Stimulated activated CD8-positive, alpha-beta memory T cell treated with anti-CD3 and anti-CD28 coated beads, Interleukin-4, amount 100 ng/mL, for 24 hours (primary cell): ENCODE data around the gene AXIN2.

Experiments used
- DNase-seq: peaks from one replicate; pipeline ENCODE4 v3.0.0-alpha.2; 2020; ENCODE audit warnings: low read depth

AXIN2 gene

DNA sequence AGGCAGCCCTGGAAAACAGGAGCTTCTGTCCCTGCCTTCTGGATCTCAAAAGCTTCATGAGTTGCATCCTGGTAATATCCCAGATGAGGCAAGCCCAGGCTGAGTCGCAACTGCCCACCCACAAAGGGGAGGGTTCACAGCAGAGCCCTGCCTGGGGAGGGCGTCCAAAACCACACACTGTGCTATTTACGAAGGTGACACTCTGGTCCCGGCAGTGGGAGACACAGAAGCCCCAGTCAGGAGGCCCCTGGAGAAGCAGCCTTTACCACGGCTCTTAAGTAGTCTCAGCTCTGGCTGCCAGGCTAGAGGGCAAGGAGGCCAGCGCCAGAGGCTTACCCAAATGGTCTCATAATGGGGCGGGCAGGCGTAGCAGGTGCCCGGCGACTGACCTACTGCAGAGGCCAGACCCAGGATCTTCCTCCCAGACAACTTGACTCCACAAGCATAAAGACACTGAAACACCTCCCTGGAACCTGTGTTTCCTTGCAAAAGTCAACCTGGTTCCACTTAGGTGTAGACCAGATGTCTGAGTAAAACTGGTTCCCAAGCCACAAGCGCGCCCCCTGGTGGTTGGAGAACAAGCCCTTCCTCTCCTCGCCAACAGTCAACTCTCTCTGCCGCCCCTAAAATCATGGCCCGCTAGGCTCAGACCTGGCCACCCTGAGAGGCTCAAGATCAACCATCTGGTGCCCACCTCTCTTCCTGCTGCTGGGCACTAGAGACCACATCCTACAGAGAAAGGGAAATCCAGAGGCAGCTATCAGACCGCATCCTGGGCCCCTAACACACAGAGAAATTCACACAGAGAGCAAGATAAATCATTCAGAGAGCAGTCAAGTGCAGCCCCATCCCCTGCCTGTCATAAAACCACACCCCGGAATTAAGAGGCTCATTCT is 5.2 kb downstream of the AXIN2 start:
- peak; percentile 84 for DNase-seq

DNA sequence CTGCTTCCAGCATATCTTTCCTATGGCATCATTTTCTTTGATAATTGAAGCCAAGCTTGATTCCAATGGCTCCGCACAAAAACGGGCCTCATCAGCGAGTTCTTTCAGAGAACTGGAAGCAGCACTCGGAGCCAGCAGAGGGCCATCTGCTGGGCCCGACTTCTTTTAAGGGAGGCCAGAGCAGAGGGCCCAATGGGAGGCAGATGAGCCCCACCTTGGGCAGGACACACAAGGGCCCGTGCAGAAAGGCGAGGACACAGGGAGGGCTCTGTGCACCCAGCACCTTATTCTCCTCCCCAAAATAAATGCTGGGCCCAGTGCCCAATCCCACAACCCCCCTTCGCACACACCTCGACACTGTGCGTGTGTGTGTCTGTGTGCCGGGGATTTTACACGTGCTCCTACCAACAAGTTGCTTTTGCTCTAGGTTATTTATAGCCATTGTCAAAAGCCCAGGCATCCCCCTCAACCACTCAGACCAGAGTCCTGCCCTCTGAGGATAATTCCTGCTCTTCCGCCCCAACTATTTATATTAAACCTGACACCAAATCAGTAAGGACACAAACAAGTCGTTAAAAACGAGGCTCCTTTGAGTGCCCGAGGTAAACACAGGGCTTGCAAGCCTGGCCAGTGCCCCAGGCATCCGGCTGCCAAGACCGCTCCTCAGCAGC is 6.8 kb downstream of the AXIN2 start:
- DNase-seq, result no peak

DNA sequence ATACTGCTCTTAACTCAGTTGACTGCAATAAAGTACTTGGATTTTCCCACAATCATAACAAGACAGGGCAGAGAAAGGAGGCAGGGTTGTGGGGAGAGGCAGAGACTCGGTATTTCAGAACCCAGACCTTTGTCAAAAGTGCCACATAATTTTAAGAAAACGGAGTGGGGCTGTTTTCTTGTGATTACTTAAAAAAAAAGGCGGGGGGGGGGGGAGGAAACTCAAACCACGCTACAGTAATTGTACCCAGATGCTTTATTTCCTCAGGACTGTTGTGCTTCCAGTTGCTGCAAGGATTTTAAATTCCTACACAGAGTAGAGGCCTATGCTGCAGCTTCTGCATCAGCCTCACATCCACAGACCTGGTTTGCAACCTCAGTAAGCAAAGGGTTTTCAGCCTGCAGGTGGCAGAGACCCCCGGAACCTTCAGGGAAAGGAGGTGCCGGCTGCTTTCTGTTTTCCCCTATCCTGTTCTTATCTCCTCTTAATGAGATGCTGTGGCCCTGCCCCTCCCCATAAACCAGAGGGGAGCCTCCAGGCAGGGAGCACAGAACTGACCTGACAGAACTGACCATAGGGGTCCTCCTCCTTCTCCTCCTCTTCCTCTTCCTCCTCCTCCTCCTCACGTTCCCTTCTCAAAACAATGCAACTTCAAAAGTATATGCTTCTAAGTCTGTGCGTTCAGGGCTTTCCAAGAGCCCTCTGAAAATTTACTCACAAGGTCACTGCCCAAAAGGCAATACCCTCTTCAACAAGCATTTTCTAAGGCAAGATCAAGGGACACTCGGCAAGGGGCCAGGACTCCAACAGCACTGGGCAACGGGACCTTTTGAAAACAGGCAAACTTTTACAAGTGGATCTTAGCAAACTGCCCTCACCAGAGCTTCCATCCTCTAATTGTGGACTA is 7.5 kb downstream of the AXIN2 start:
- DNase-seq, result no peak

DNA sequence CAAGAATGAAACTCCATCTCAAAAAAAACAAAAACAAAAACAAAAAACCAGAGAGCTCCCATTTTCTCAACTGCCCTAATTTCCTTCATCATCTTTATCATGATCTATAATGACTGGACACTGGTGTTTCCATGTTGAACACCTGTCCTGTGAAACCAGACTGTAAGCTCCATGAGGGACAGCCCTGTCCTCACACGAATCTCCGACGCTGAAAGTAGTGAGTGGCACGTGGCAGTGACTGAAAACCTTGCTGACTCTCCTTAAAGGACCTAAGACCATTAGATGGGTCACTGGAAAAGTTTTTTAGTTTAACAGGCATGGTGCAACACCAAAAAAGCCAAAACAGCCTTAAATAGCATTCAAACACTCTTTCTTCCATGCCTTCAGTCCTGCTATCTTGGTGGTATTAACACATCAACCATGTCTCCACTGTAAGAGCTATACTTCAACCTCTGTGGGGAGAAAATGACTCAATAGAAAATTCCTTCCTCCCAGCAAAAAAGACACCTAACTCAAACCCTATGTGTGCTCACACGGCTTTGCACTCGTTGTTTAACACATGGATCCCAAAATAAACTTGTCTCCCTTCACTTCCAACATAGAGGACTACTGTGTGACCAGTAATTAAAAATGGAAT is 8.3 kb downstream of the AXIN2 start:
- DNase-seq, result no peak

DNA sequence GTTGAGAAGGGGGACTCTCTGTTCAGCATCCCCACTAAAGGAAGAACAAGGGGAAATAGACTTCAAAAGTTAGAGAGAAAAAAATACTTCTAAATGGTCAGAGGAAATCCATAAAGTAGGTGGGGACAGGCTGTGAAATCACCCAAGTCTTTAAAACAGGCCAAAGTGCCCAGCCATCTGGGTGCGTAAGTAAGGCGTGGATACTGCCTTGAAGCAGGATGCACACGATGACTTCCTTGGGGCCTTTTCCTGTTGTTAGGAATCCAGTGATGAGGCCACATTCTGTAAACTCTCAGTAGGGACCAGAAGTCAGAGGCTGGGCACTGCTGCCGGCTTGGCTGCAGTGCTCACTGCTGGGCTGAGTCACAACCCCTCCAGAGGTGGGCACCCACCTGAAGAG is 9.2 kb downstream of the AXIN2 start:
- no peak for DNase-seq

DNA sequence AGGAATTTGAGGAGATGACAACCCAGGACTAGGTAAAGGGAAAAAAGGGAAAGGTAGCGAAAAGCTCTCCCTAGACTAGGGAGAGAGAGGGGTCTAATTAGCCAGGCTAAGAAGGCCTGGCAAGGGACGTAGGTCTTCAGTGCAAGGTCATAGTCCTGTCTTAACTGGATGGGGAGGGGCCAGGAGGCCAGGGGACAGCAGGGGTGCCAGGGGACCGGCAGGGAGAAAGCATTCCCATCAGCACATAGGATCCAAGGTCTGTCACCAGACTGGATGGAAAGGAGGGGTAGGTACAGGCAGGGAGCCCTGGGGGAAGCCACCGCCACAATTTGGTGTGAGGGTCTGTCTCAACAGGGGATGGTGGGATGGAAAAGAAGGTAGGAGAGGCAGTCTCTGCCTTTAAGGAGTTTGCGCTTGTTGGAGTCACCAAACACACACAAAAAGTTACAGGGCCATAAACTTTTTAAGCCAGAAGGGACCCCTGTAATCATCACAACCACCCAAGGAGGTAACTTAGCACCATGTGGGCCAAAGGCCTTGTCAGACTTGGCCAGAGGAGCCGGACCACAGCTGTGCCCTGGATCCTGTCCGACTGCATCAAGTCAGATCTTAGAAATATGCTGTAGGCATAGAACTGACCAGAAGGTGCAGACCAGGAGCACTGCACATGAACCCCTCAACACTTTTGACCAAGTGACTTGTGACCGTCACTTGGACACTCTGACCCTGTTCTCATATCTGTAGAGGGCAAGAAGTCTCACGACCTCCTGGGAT is 10.0 kb downstream of the AXIN2 start:
- no peak for DNase-seq

DNA sequence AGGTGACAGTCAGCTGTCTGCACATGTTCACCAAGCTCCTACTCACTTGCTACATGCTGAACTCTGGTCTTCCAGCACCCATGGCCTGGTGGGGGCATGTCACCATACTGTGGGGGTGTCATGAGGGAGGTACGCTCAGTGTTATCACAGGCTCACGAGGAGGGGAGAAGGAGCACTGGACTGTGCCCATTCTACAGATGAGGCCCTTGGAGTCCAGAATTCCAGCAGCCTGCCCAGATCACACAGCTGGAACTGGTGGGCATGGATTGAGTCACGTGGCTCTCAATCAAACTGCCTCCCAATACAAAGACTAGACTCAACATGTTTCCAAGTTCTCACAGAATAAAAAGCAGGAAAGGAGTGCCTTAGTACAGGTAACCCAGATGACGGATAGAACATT is 10.7 kb downstream of the AXIN2 start:
- DNase-seq, result no peak

DNA sequence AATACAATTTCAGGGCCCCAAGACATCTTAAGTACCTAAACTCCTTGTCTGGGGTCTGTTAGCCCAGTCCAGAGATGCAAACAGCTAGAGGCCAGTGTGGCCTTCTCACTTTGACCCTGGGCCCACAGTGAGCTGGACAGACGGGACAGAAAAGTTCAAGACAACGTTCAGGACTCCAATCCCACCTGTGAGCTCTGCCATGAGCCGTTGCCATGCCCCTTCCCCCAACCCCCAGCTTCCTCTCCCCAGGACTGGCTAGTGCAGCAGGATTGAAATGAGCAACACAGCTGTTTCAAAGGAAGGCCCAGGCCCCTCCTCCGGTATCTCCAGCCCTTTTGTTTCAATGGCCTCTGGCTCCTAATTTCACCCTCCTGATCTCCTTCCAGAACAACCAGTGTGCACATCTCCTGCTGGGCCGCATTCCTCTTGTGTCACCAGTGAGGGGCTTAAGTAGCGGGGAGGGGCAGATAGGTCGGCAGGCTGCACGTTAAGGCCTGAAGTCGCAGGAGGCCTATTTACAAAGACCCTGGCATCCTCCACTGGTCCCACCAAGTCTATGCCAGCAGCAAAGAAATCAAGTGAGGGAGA is 11.3 kb downstream of the AXIN2 start:
- no peak for DNase-seq

DNA sequence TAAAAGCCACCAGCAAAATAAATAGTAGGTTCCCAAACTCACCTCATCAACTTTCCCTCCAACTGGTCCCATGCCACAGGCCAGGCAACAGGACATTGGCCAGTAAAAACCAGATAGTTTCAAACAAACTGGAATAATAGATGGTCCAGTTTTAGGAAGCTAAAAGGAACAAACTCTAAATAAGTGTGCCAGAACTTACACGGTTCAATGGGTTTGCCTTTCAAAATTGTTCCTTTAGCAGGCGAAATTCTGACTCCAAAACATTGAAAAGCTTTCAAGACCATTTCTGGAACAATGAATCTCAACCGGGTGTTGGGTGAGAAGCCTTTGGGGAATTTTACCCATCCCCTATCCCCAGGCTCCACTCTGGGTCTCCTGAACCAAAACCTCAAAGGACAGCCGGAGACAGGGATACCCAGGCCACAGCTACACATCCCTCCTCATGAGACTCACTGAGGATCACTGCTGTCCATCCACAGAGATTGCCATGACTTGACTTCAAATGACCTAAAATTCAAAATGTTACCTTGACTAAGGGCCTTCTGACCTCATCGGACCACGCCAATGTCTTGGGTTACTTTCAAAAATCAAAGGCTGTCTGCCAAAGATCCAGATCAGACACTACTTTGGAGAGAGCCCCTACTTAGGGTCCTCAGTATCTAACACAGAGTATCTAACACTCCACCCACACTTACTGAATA is 13.0 kb downstream of the AXIN2 start:
- DNase-seq, result no peak

DNA sequence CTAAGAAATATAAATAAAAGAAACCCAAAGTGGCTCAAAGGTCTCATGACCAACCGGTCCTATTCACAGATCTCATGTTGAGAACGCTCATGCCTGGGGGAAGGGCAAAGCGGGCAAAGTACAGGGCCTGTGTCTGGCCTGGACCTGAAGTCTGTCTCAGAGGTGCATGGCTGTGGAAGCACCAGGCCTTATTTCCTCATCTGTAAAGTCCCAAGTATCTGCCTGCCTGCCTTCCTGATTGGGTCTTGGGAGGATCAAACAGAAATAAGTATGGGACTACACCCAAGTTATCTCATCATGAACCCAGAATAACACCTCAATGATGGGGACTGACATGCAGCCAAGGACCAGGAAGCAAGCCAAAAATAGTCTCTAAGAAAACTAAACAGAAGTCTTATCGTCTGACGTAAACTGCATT is 14.2 kb downstream of the AXIN2 start:
- no peak for DNase-seq

DNA sequence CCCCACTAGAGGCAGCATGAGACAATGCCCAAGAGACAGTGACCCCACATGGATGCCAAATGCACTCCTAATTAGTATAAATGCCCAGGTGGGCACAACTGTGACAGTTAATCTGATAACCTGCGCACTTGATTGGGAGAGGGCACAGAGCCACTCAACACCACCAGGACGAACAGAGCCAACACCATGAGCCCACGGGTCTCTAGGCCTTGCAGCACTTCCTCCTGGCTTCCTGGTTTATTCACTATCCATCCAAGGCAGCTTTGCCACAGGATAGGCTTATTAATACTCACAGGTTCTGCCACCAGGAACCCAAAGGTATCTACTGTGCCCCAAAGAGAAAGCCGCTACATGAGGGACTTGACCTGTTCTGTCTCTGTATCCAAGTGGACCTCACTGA is 14.9 kb downstream of the AXIN2 start:
- DNase-seq, result no peak

DNA sequence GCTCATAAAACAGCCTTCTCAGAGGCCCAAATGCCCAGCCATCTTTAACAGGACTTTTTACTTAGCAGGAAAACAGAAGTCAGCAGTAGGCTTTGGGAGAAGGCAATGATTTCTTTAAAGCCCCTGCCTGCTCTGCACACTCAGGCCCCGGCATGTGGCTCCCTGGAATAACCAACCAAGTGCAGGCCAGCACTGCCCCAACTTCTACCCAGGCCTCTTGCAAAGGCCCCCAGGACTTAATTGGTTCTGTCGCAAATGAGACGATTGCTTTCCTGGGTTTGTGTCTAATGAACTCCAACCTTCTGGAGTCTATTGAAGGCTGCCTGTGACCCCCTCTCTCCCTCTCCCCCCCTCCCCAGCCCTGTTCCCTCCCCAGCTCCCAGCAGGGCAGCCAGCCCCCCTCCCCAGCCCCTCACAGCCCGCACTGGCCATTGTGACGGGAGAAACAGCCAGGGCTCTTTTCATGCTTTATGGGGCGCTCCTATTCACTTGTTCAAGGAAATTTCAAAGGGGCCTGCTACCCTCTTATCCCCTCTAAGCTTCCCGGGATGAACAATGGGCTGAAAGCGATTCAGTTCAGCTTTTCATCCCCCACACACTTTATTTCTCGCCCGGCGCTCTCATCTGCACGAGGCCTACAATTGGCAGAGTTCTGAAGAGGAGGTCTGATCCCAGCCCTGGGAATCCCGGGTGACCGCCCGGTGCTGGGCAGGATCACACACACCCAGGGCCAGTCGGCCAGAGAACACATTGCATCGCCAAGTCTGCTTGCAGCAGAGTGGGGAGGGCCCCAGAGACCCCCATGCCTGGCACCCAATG is 15.5 kb downstream of the AXIN2 start:
- no peak for DNase-seq

DNA sequence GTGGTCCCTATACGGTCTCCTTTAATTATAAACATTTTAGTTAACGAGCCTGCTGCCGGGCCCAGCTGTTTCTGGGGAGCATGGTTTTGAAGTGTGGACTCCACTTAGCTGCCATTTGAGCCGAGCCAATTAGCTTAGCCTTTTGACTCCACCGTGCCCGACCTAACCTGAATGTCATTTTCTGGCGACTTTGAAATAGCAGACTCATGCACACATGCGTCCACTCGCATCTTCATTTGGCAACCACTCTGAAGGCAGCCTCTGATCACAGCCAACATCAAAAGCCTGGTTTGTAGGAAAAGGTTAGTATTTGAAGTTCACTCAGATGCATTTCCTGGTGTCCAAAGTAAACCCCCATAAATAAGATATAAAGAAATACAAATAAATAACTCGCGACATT is 16.8 kb downstream of the AXIN2 start:
- DNase-seq, result no peak

DNA sequence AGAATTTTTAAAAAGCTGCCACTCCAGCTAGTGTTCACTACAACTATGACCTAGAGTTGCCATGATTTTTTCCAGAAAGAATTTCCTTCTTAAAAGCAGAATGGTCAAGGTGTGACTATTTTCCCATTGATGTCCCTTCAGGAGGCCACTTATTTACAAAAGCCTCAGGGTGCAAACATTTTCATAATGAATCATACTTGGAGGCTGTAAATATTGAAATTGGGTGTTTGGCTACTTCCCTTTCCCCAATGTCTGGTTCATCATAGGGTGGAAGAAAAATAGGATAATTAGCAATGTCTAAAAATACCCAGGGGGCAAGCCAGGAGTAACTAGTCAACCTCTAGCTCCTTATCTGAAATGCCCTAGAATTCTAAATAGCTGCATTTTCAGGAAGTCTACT is 18.8 kb downstream of the AXIN2 start:
- DNase-seq, result no peak

DNA sequence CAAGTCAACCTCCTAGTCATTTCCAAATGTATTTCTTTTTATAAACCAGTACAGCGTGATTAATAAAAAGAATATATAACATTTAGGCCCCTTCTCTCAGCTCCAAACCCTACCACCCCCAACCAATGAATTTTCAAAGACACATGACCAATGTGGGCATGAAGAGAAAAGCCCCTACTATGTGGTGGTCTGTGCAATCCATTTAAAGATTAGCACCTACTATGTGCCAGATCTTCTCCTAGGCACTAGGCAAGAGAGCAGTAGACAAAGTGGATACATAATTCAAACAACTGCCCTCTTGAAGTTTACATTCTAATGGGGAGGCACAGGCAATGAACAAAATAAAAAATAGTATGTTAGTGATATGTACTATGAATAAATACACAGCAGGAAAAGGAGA is 19.4 kb downstream of the AXIN2 start:
- no peak for DNase-seq

DNA sequence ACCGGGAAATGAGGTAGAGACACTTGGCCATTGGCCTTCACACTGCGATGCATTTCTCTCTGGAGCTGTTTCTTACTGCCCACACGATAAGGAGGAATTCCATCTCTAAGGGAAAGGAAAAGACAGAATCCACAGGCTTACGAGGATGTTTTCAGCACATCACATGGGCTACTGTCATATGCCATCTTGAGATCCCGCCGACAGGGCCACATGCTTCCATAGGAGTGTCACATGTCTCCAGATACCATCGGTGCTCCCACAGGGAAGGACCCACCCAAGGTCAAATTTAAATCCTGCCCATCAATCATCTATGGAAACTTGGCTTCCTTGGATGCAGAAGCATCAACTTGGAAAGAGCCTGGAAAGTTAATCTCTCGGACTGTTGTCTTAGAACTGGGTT is 20.0 kb downstream of the AXIN2 start:
- no peak for DNase-seq

DNA sequence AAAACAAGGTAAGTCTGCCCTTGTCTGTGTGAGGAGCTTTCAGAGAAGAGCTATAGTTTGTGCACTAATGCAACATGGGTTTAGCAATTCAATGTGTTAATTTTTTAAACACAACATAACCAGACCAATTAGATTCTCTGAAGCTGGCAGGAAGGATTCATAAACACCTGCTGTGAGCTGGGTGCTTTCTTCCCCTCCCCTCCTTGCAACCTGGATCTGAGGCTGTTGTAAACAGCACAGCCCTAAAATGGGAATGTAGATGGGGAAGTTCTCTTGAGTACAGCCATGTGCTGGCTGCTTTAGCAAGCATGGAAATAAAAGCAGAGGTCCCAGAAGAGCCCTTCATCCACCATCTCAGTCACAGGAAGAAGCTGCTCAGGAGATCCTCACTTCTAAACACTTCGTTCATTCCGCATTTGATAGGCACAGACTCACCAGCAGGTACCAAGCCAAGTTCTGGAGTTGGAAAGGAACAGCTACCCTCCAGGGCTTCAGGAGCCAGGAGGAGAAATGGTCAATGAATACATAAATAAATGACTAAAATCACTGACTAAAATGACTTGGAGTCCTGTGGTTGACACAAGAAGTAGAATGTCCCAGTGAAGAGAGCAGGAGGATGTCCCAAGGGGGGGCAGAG is 21.7 kb downstream of the AXIN2 start:
- DNase-seq, result no peak

DNA sequence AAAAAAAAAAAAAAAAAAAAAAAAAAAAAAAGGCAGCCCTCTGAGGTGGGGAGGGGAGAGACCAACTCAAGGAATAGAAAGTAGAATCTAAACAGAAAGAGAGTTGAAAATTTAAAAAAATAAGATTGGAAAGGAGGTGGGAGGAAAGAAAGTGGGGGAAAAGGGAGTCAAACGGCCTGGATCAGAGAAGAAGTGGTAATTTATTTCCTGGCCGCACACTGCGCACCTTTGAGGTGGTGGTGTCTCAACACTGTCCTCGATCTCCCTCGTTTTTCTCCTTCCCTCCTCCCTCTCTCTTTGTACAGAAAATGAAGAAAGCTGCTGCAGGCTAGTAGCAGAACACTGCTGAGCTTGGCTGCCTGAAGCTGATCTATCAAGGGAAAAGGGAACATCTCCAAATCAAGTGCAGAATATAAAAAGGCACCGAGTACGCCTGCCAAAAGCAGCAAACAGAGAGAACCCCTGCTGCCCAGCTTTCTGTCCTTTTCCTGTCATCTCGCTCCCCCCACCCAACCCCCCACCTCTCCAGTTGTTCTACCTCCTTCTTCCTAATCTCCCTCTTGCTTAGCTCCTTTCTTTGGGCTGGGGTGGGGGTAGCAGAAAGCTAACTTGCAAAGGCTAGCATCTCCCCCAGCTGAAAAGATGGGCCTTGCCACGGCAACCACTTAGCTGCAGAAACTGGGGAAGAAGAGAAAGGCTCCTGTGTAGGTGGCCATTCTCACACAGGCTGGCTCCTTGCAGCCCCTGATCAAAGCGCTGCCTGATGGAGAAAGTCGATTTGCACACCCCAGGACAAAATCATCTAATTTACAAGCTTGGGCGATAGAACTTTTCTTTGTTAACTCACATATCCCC is 22.5 kb downstream of the AXIN2 start:
- DNase-seq, result no peak
